Breast epithelium (tissue), 3 donors: ENCODE measurements around the gene SCAMP5.

Source experiments
- POLR2A ChIP-seq: fragments of 450-650 bp; IDR thresholded peaks from one replicate; pipeline ENCODE4 v1.6.1; 2016; ENCODE audit warnings: antibody characterized with exemption, mild to moderate bottlenecking, moderate library complexity
- TF ChIP-seq, protein P1 (sequence below), 3 donors: fragments of 450-650 bp; IDR thresholded peaks; one replicate each; pipeline ENCODE4 v1.5.1; 2016 to 2017; ENCODE audit warnings: antibody characterized with exemption in 3 of 3, mild to moderate bottlenecking in 3 of 3, moderate library complexity in 3 of 3

DNA sequence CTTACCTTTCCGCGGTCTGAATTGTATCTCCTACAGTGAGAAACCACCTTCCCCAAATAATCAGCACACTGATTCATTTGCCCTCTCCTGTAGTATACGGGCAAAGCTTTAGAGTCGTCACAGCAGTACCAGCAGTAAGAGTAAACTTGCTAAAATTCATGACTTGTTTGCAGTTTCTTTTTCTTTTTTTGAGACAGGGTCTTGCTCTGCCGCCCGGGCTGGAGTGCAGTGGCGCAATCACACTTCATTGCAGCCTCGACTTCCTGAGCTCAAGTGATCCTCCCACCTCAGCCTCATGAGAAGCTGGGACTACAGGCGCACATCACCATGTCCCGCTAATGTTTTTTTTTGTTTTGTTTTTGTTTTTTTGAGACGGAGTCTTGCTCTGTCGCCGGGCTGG, 11.9 kb downstream of the SCAMP5 start:
- TF ChIP-seq, protein P1, sequence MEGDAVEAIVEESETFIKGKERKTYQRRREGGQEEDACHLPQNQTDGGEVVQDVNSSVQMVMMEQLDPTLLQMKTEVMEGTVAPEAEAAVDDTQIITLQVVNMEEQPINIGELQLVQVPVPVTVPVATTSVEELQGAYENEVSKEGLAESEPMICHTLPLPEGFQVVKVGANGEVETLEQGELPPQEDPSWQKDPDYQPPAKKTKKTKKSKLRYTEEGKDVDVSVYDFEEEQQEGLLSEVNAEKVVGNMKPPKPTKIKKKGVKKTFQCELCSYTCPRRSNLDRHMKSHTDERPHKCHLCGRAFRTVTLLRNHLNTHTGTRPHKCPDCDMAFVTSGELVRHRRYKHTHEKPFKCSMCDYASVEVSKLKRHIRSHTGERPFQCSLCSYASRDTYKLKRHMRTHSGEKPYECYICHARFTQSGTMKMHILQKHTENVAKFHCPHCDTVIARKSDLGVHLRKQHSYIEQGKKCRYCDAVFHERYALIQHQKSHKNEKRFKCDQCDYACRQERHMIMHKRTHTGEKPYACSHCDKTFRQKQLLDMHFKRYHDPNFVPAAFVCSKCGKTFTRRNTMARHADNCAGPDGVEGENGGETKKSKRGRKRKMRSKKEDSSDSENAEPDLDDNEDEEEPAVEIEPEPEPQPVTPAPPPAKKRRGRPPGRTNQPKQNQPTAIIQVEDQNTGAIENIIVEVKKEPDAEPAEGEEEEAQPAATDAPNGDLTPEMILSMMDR (IDR thresholded peaks at IDR 0.05), result no peak
- TF ChIP-seq POLR2A, result no peak
